Right lobe of liver (tissue), 6 donors: ENCODE data around the gene FGF3. TPM values are rescaled to one million over a fixed set of nuclear protein-coding genes. Genes with fewer than 3 reads are reported as not detected.

Experiments used
- ATAC-seq, 4 donors: fragments of 200-7000 bp; cut with Tn5 transposase; one replicate each; pipeline ENCODE4 v1.9.1; 2020; ENCODE audit warnings: mild to moderate bottlenecking in 4 of 4, moderate library complexity in 4 of 4
- DNase-seq, 3 donors: peaks; one replicate each; pipeline ENCODE4 v3.0.0-alpha.2; 2020
- H3K27ac ChIP-seq, 3 donors: fragments of 200-600 bp; one replicate each; pipeline ENCODE4 v1.8.0; 2022
- H3K27me3 ChIP-seq, 2 donors: fragments of 200-600 bp; one replicate each; pipeline ENCODE4 v1.8.0; 2022
- H3K36me3 ChIP-seq, 4 donors: fragments of 200-600 bp; sonication (generic) in 1 of 4; one replicate each; pipeline versions ENCODE4 v1.5.1 to v1.8.0; 2017 to 2022; ENCODE audit warnings: control low read depth in 1 of 4
- H3K4me1 ChIP-seq, 4 donors: fragments of 200-600 bp; sonication (generic) in 1 of 4; one replicate each; pipeline versions ENCODE4 v1.5.1 to v1.8.0; 2017 to 2022; ENCODE audit warnings: control low read depth in 1 of 4
- H3K4me3 ChIP-seq, 3 donors: fragments of 200-600 bp; one replicate each; pipeline ENCODE4 v1.8.0; 2022
- H3K9me3 ChIP-seq, 4 donors: fragments of 200-600 bp; sonication (generic) in 1 of 4; one replicate each; pipeline versions ENCODE4 v1.5.1 to v1.8.0; 2017 to 2022; ENCODE audit warnings: control low read depth in 1 of 4
- CTCF ChIP-seq, 4 donors: fragments of 200-600 bp in 3 of 4; fragments of 450-650 bp in 1 of 4; IDR thresholded peaks; one replicate each; pipeline versions ENCODE4 v1.5.1 to v1.8.0; 2016 to 2022; ENCODE audit warnings: antibody characterized with exemption in 4 of 4, mild to moderate bottlenecking in 2 of 4
- POLR2A ChIP-seq: fragments of 450-650 bp; IDR thresholded peaks from one replicate; pipeline ENCODE4 v1.6.1; 2017; ENCODE audit warnings: antibody characterized with exemption, mild to moderate bottlenecking
- WGBS: methylation state at CpG from one replicate; pipeline ENCODE4 v1.1.6; 2018; ENCODE audit warnings: low coverage, low lambda C conversion rate; ENCODE audit not compliant: insufficient coverage; ENCODE audit errors: missing lambda C conversion rate; 5-methylcytosine and 5-hydroxymethylcytosine counted together
- intact Hi-C, 2 donors: fragments of 100-400 bp; cut with DNase I; formaldehyde crosslinking; loops; one replicate each; pipeline versions ENCODE4 v1.11.2 to v1.14.1; 2022
- total RNA-seq, 6 experiments: library from RNA; depleted of rRNA in 2 of 6; stranded (reverse); fragments of >200 nt in 2 of 6; fragmentation: NEBNext Ultra II Directional in 3 of 6; extraction: Animal tissue kit (Norgen Biotek cat#: 25700) in 3 of 6; gene quantifications; one replicate each; pipeline versions ENCODE4 v1.1.0 to v1.2.4, GENCODE V29; 2016 to 2023
- donor health status: DM: no; HTN: yes; CAD: no.
- donor health status: DM: no; HTN: no; CAD: no.
- donor health status: DM: no; HTN: no; CAD: no.
- donor health status: DM: no; HTN: yes; CAD: no.
- donor health status: DM: no; HTN: yes; CAD: no.

Gene FGF3
- total RNA-seq, 6 experiments from 2014 or later, result not detected

GRCh38 chr11:69816671-69817070 lies 2.5 kb downstream of the FGF3 start:
- H3K4me3 ChIP-seq, result no peak overlapping the region
- no peaks in the 10 kb centered on the region for H3K9me3 ChIP-seq
- intact Hi-C loops, result no loop called here
- DNase-seq, result no peak
- 17% methylated on average over 9 of the region's 12 CpGs for WGBS
- no peak overlapping the region for H3K27ac ChIP-seq
- no peaks in the 10 kb centered on the region for H3K36me3 ChIP-seq
- no peak for TF ChIP-seq POLR2A
- no peaks in the 10 kb centered on the region for H3K4me1 ChIP-seq
- H3K27me3 ChIP-seq, result peaks cover 5 to 34% of the 10 kb centered on the region in 2 donors
- ATAC-seq, result no peak

- DNase-seq (no peak), ATAC-seq (no peak)
- Histone ChIP-seq H3K9me3 (no peaks in the 10 kb centered on the region), H3K4me1 (peaks cover 0 to 2% (median 0%) of the 10 kb centered on the region in 4 donors), H3K36me3 (no peaks in the 10 kb centered on the region), H3K4me3 (no peak overlapping the region), H3K27ac (no peak overlapping the region), H3K27me3 (peaks cover 5 to 34% of the 10 kb centered on the region in 2 donors)
- intact Hi-C loops, result no loop called here
- TF ChIP-seq CTCF (IDR thresholded peaks at IDR 0.05) (no peak), POLR2A (no peak)
- no CpG with 5 or more reads among the region's 13 CpGs for WGBS
Observed at GRCh38 chr11:69815973-69816372, 3.2 kb downstream of the FGF3 start.

GRCh38 chr11:69814902-69815301 lies 4.3 kb downstream of the FGF3 start:
- no peak for TF ChIP-seq POLR2A
- no peak for TF ChIP-seq CTCF (IDR thresholded peaks at IDR 0.05)
- H3K4me1 ChIP-seq, result peaks cover 0 to 5% (median 0%) of the 10 kb centered on the region in 4 donors
- H3K4me3 ChIP-seq, result no peak overlapping the region
- peaks cover 5 to 34% of the 10 kb centered on the region in 2 donors for H3K27me3 ChIP-seq
- DNase-seq (no peak), ATAC-seq (no peak)
- no peaks in the 10 kb centered on the region for H3K36me3 ChIP-seq
- no peaks in the 10 kb centered on the region for H3K9me3 ChIP-seq
- intact Hi-C loops, result no loop called here
- H3K27ac ChIP-seq, result no peak overlapping the region

- intact Hi-C loops, result no loop called here
- Histone ChIP-seq H3K27me3 (peaks cover 5 to 31% of the 10 kb centered on the region in 2 donors), H3K36me3 (no peaks in the 10 kb centered on the region), H3K4me3 (no peak overlapping the region), H3K4me1 (peaks cover 0 to 5% (median 0%) of the 10 kb centered on the region in 4 donors), H3K9me3 (no peaks in the 10 kb centered on the region), H3K27ac (no peak overlapping the region)
- TF ChIP-seq CTCF (IDR thresholded peaks at IDR 0.05) (no peak), POLR2A (no peak)
- ATAC-seq (no peak), DNase-seq (no peak)
- WGBS, result 48% methylated on average over 2 of the region's 7 CpGs
Observed at GRCh38 chr11:69814411-69814810, 4.8 kb downstream of the FGF3 start.

- TF ChIP-seq CTCF (IDR thresholded peaks at IDR 0.05), result no peak
- no peak for TF ChIP-seq POLR2A
- DNase-seq, result no peak
- Histone ChIP-seq H3K9me3 (no peaks in the 10 kb centered on the region), H3K4me3 (no peak overlapping the region), H3K4me1 (peaks cover 0 to 5% (median 0%) of the 10 kb centered on the region in 4 donors), H3K36me3 (no peaks in the 10 kb centered on the region), H3K27me3 (peaks cover 5 to 28% of the 10 kb centered on the region in 2 donors), H3K27ac (no peak overlapping the region)
- 64% methylated on average over 2 of the region's 2 CpGs for WGBS
- intact Hi-C loops, result no loop called here
- no peak for ATAC-seq
Observed at GRCh38 chr11:69813839-69814238, 5.4 kb downstream of the FGF3 start.
